ENCODE measurements around the gene HILPDA.
"Not testable (repeated sequence)": the region's sequence is repeated elsewhere in the genome, so short reads cannot be mapped to it uniquely, and the experiment has no call there.

HILPDA gene

GRCh38 chr7:128434413-128435326 lies 21.0 kb upstream of the HILPDA start:
- no peak for DNase-seq

- DNase-seq = no peak
These were observed 20.4 kb upstream of the HILPDA start for GRCh38 chr7:128435327-128435686.

- DNase-seq = no peak
These were observed 18.0 kb upstream of the HILPDA start for GRCh38 chr7:128437426-128438332.

- DNase-seq = no peak
These were observed 13.3 kb upstream of the HILPDA start for GRCh38 chr7:128442356-128442755.

GRCh38 chr7:128443831-128444600 lies 11.7 kb upstream of the HILPDA start:
- DNase-seq = no peak

- DNase-seq = no peak
These were observed 9.4 kb upstream of the HILPDA start for GRCh38 chr7:128446306-128446705.

DNA sequence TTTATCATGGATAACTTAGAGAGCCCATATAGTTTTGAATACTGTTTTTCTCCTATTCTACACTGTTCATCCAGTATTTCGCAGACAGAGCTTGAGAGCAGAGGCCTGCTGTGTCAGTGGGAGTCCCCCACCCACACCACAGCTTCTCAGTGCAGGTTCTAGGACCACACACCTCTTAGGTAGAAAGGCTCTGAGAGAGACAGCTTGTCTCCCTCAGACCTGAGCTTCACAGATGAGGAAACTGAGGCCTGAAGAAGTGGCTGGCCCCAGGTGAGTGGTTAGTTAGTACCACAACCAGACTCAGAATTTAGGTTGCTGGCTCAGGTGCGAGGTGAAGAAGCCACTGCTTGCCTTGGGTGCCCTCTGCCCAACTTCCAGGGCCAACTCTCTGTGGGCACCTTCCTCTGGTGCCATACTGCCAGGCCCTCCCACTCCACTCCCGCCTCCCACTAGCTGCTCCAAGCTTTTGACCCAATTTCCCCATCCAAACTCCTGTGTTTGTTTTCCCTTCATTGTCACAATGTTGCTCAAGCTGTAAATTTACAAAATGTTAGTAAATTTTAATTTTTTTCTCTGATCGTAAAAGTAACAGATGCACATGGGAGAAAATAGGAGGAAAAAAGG lies 7.6 kb upstream of the HILPDA start:
- no peak for DNase-seq

DNA sequence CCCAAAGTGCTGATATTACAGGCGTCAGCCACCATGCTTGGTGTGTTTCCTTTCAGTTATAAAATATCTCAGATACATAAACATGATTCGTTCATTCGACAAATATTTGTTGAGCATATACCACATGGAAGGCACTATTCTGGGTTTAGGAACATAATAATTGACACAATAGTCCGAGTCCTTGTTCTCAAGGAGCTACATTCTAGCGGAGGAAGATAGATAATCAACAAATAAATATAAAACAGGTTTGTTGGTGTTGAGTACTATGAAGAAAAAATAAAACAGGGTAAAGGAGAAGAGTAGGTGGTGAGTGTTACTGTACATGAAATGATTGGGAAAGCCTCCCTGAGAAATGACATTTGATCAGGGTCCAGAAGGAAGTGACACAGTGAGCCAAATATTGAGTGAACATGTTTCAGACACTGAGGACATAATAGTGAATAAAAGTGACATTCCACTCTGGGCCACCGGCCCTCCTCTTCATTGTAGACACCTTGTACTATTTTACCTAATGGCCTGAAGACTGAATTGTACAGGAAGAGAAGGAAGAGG lies 6.9 kb upstream of the HILPDA start:
- DNase-seq = no peak

DNA sequence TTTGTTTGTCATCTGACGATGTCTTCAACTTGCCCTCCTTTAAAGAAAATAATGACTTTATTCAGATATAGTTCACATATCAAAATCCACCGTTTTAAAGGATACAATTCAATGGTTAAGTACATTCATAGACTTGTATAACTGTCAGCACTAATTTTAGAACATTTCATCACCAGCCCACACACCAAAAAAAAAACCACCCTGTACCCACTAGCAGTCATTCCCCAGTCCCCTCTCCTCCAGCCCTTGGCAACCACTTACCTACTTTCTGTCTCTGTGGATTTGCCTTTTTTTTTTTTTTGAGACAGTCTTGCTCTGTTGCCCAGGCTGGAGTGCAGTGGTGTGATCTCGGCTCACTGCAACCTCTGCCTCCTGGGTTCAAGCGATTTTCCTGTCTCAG lies 5.3 kb upstream of the HILPDA start:
- no peak for DNase-seq

DNA sequence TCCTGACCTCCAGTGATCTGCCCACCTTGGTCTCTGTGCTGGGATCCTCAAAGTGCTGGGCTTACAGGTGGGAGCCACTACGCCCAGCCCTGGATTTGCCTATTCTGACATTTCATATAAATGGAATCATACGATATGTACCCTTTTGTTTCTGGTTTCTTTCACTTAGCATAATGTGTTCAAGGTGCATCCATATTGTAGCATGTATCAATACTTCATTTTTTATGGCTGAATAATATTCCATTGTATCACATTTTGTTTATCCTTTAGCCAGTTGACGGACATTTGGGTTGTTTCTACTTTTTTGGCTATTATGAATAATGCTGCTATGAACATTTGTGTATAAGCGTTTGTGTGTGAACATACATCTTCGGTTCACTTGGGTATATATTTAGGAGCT lies 4.8 kb upstream of the HILPDA start:
- no peak for DNase-seq

- DNase-seq = no peak
These were observed 3.1 kb upstream of the HILPDA start for GRCh38 chr7:128452552-128452951.

GRCh38 chr7:128453836-128454804 lies 1.6 kb upstream of the HILPDA start:
- no peak for DNase-seq

- DNase-seq = peak in 1 of 2 donors; percentile 6
These were observed 703 bp upstream of the HILPDA start for GRCh38 chr7:128454808-128455542.

- no peak for DNase-seq
These were observed 612 bp downstream of the HILPDA start for GRCh38 chr7:128456255-128456725.

- not testable (repeated sequence) for DNase-seq
These were observed 1.7 kb downstream of the HILPDA start for GRCh38 chr7:128457385-128457784.

GRCh38 chr7:128458956-128459355 lies 3.3 kb downstream of the HILPDA start:
- no peak for DNase-seq

DNA sequence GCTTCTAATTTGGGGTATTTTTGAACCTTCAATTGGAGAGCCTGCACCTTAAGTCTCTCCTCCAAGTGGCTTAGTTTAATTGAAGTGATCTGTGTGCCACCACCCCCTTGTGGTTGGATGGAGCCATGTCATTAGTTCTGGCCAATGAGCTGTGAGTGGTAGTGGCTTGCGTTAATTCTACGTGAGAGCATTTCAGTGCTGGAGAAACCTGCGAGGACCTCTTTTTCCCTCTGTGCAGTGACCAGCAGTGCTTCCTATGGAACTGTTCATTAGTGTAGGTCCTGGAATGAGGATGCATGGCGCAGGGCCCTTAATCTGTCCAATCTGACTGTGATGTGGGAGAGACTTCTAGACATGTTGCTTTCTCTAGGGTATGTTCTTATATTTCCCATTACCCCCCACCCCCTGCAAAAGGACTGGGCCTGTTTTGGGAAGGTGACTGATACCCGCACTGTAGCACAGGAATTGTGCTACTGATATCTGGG lies 3.8 kb downstream of the HILPDA start:
- DNase-seq = peak; percentile 78 to 85

GRCh38 chr7:128462460-128462859 lies 6.8 kb downstream of the HILPDA start:
- DNase-seq = no peak

DNA sequence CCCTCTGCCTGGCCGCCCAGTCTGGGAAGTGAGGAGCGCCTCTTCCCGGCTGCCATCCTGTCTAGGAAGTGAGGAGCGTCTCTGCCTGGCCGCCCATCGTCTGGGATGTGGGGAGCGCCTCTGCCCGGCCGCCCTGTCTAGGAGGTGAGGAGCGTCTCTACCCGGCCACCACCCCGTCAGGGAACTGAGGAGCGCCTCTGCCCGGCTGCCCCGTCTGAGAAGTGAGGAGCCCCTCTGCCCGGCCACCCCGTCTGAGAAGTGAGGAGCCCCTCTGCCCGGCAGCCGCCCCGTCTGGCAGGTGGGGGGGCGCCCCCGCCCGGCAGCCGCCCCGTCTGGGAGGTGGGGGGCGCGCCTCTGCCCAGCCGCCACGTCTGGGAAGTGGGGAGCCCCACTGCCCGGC lies 7.7 kb downstream of the HILPDA start:
- not testable (repeated sequence) for DNase-seq

DNA sequence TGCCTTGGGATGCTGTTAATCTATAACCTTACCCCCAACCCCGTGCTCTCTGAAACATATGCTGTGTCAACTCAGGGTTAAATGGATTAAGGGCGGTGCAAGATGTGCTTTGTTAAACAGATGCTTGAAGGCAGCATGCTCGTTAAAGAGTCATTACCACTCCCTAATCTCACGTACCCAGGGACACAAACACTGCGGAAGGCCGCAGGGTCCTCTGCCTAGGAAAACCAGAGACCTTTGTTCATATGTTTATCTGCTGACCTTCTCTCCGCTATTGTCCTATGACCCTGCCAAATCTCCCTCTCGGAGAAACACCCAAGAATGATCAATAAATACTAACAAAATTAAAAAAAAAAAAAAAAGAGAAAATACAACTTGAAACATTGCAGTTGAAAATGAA lies 8.3 kb downstream of the HILPDA start:
- DNase-seq = not testable (repeated sequence)

Data from CD4-positive, alpha-beta T cell treated with Interferon alpha-2 for 1 hour (primary cell).